Lung (tissue), 12 donors: ENCODE results near the gene TIMM17B. TPM values are rescaled to one million over a fixed set of nuclear protein-coding genes. Genes with fewer than 3 reads are reported as not detected.

Experiments used
- ATAC-seq: fragments of 200-7000 bp; cut with Tn5 transposase; one replicate; pipeline ENCODE4 v1.9.1; 2020; ENCODE audit warnings: moderate number of reproducible peaks; ENCODE audit not compliant: insufficient read depth, low FRiP score
- DNase-seq, 3 donors: peaks; one replicate each; pipeline ENCODE4 v3.0.0-alpha.2; 2013 to 2017
- H3K27ac ChIP-seq, 2 donors: one replicate each; pipeline ENCODE4 v1.5.1; 2013; ENCODE audit warnings: mild to moderate bottlenecking in 2 of 2, moderate library complexity in 2 of 2, control low read depth in 1 of 2, inconsistent platforms in 1 of 2, low read depth in 1 of 2, low read length in 1 of 2
- H3K27me3 ChIP-seq, 3 donors: one replicate each; pipeline ENCODE4 v1.5.1; 2013; ENCODE audit warnings: low read length in 2 of 3; ENCODE audit not compliant: control insufficient read depth in 3 of 3, insufficient read depth in 3 of 3
- H3K36me3 ChIP-seq, 4 donors: one replicate each; pipeline ENCODE4 v1.5.1; 2013; ENCODE audit warnings: low read length in 4 of 4, mild to moderate bottlenecking in 1 of 4, moderate library complexity in 1 of 4; ENCODE audit not compliant: control insufficient read depth in 4 of 4, insufficient read depth in 4 of 4
- H3K4me1 ChIP-seq, 5 donors: one replicate each; pipeline ENCODE4 v1.5.1; 2013; ENCODE audit warnings: low read length in 5 of 5, mild to moderate bottlenecking in 2 of 5, moderate library complexity in 1 of 5; ENCODE audit not compliant: control insufficient read depth in 5 of 5, insufficient read depth in 5 of 5
- H3K4me3 ChIP-seq: one replicate; pipeline ENCODE4 v1.5.1; 2013; ENCODE audit warnings: mild to moderate bottlenecking, control low read depth, moderate library complexity
- H3K9ac ChIP-seq, 2 donors: one replicate each; pipeline ENCODE4 v1.5.1; 2013; ENCODE audit warnings: low read length in 2 of 2, control low read depth in 1 of 2; ENCODE audit not compliant: insufficient read depth in 1 of 2
- H3K9me3 ChIP-seq, 4 donors: one replicate each; pipeline ENCODE4 v1.5.1; 2013; ENCODE audit warnings: low read length in 3 of 4, mild to moderate bottlenecking in 1 of 4, moderate library complexity in 1 of 4; ENCODE audit not compliant: control insufficient read depth in 4 of 4, insufficient read depth in 3 of 4
- CTCF ChIP-seq: IDR thresholded peaks from 2 replicates; pipeline ENCODE4 v1.5.1; 2012; ENCODE audit warnings: mild to moderate bottlenecking; ENCODE audit errors: control extremely low read depth, extremely low read depth
- WGBS, 2 donors: extraction: QIAGEN DNeasy Blood & Tissue Kit; methylation state at CpG; one replicate each; pipeline ENCODE4 v1.1.7; 2013; 5-methylcytosine and 5-hydroxymethylcytosine counted together
- polyA plus RNA-seq, 2 donors: library from polyadenylated mRNA; stranded (reverse); fragments of 200-250 nt; gene quantifications; one replicate each; pipeline ENCODE4 v1.2.1, GENCODE V29; 2013
- total RNA-seq, 2 donors: library from RNA; depleted of rRNA in 1 of 2; stranded (reverse); fragments of >200 nt in 1 of 2; gene quantifications; one replicate each; pipeline ENCODE4 v1.2.1, GENCODE V29; 2014 to 2021
- donor health status: control.
- donor health status: control.
- donor health status: Bipolar disorder and iron deficiency.
- donor health status: healthy.
- donor health status: DM: yes; HTN: yes; CAD: no.

TIMM17B gene
- total and polyA plus RNA-seq, 4 donors = 21.0 to 73.4 (median 59.4) TPM

GRCh38 chrX:48934581-48935300, 37.2 kb upstream of the TIMM17B start:
- H3K4me1 ChIP-seq = peaks cover 0 to 4% (median 0%) of the 10 kb centered on the region in 5 donors
- H3K27ac ChIP-seq = no peak overlapping the region
- peaks cover 7 to 16% (median 11%) of the 10 kb centered on the region in 4 donors for H3K36me3 ChIP-seq
- ATAC-seq = no peak
- H3K27me3 ChIP-seq = no peaks in the 10 kb centered on the region
- no peak for DNase-seq
- TF ChIP-seq CTCF = no peak
- peaks cover 0 to 9% (median 2%) of the 10 kb centered on the region in 4 donors for H3K9me3 ChIP-seq
- no peak overlapping the region for H3K4me3 ChIP-seq
- WGBS, 2 donors = 72 to 82% methylated on average over 7 of the region's 7 CpGs
- H3K9ac ChIP-seq = no peak overlapping the region

- H3K4me3 ChIP-seq = no peak overlapping the region
- DNase-seq = no peak
- no peak for TF ChIP-seq CTCF
- 85 to 86% methylated on average over 2 of the region's 2 CpGs for WGBS, 2 donors
- H3K27ac ChIP-seq = no peak overlapping the region
- no peak for ATAC-seq
- H3K9me3 ChIP-seq = peaks cover 0 to 6% (median 2%) of the 10 kb centered on the region in 4 donors
- H3K27me3 ChIP-seq = no peaks in the 10 kb centered on the region
- peaks cover 7 to 16% (median 11%) of the 10 kb centered on the region in 4 donors for H3K36me3 ChIP-seq
- H3K9ac ChIP-seq = no peak overlapping the region
- H3K4me1 ChIP-seq = peaks cover 0 to under 1% (median 0%) of the 10 kb centered on the region in 5 donors
Measured at GRCh38 chrX:48933757-48934156, 36.2 kb upstream of the TIMM17B start.

GRCh38 chrX:48927736-48928382, 30.3 kb upstream of the TIMM17B start:
- no peak for DNase-seq
- Histone ChIP-seq H3K4me1 (no peaks in the 10 kb centered on the region), H3K27me3 (no peaks in the 10 kb centered on the region), H3K36me3 (peaks cover 0 to 16% (median 10%) of the 10 kb centered on the region in 4 donors), H3K9me3 (peaks cover 0 to 4% (median under 1%) of the 10 kb centered on the region in 4 donors), H3K9ac (no peak overlapping the region), H3K27ac (no peak overlapping the region), H3K4me3 (no peak overlapping the region)
- TF ChIP-seq CTCF = no peak
- WGBS, 2 donors = 75 to 92% methylated on average over 2 of the region's 2 CpGs
- no peak for ATAC-seq
